ENCODE results near the gene NR1D1.

Gene NR1D1

DNA sequence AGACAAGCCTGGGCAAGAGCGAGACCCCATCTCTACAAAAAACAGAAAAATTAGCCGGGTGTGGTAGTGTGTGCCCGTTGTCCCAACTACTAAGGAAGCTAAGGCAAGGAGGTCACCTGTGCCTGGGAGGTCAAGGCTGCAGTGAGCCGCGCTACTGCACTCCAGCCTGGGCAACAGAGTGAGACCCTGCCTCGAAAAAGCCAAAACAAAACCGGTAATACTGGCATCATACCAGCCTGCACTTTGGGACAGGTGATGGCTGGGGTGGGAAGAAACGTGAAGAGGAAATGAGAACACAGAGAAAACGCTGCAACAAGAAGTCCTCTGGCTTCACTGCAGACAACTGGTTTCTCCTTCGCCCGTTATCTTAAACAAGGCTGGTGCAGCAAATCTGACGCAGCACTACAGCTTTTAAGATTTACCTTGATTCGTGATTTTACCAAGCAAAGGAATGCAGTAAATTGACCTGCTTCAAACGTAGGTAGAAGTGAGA is 39.2 kb upstream of the NR1D1 start:
- Histone ChIP-seq H3K36me3 (replicated peaks in 1 of 2; ENCODE audit: control insufficient read depth in 2 of 2, insufficient read depth in 2 of 2, low read length in 2 of 2) (peaks cover 21 to 67% of the 10 kb centered on the region in 2 donors), H2BK15ac (ENCODE audit: low read length) (peak overlapping the region; percentile 8), H3K79me1 (ENCODE audit: low read depth, low read length) (no peaks in the 10 kb centered on the region), H2BK12ac (ENCODE audit: low read length) (no peak overlapping the region), H3K18ac (ENCODE audit: low read length) (peak overlapping the region; percentile 63), H3K23ac (ENCODE audit: low read depth, low read length, poor library complexity) (no peak overlapping the region), H2AK5ac (ENCODE audit: low read depth, low read length) (no peak overlapping the region), H3K27ac (replicated peaks; ENCODE audit: low read length) (peak overlapping the region; percentile 77), H3K27me3 (ENCODE audit: control insufficient read depth in 3 of 3, insufficient read depth in 3 of 3, low read depth in 1 of 3, low read length in 3 of 3) (no peaks in the 10 kb centered on the region), H2AFZ (ENCODE audit: low read length) (peak overlapping the region; percentile 99), H4K91ac (ENCODE audit: low read depth, low read length, poor library complexity) (no peak overlapping the region), H3K9ac (ENCODE audit: low read depth, low read length, poor library complexity) (peak overlapping the region; percentile 80), H4K8ac (ENCODE audit: low read depth, low read length) (peak overlapping the region; percentile 88), H3K4ac (ENCODE audit: low read length) (peak overlapping the region; percentile 13), H3K4me1 (ENCODE audit: control insufficient read depth in 2 of 2, insufficient read depth in 1 of 2, low read depth in 1 of 2, low read length in 2 of 2) (peaks cover 4 to 12% of the 10 kb centered on the region in 2 donors), H2BK120ac (ENCODE audit: low read depth, low read length) (no peak overlapping the region), H3K4me3 (ENCODE audit: low read length in 2 of 2) (peak overlapping the region; percentile 74 to 78), H3K9me3 (replicated peaks in 1 of 2; ENCODE audit: control insufficient read depth in 2 of 2, insufficient read depth in 1 of 2, low read depth in 1 of 2, low read length in 2 of 2) (no peaks in the 10 kb centered on the region), H2BK5ac (ENCODE audit: low read length) (peak overlapping the region; percentile 9), H3K4me2 (ENCODE audit: insufficient read depth, low read length, poor library complexity, severe bottlenecking) (peak overlapping the region; percentile 68), H3K14ac (ENCODE audit: low read length) (no peak overlapping the region)
- DNase-seq (ENCODE audit: low spot score), result no peak
- WGBS, 2 donors (ENCODE audit: extremely low coverage in 2 of 2, insufficient read length in 2 of 2, insufficient replicate concordance in 1 of 2), result no CpG with 5 or more reads among the region's 14 CpGs

DNA sequence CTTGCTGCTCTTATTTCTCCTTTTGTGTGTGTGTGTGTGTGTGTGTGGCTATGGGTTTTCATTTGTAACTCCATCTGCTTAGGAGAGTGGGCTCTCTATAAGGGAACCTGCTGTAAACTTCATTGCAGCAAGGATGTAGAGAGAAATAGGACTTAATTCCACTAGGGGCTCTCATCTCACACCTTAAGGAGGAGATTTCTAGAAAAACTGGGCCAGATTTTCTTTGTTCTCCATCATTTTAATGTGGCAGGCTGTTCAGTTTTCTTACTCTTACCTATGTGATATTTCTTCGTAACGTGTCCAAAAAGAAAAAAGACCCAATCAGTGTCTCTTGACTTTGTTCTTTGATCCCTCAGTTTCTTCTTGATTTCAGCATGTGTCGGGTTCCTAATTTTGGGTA is 35.4 kb upstream of the NR1D1 start:
- Histone ChIP-seq H2BK5ac (ENCODE audit: low read length) (no peak overlapping the region), H2BK15ac (ENCODE audit: low read length) (no peak overlapping the region), H2AK5ac (ENCODE audit: low read depth, low read length) (no peak overlapping the region), H3K14ac (ENCODE audit: low read length) (no peak overlapping the region), H4K91ac (ENCODE audit: low read depth, low read length, poor library complexity) (no peak overlapping the region), H3K27me3 (ENCODE audit: control insufficient read depth in 3 of 3, insufficient read depth in 3 of 3, low read depth in 1 of 3, low read length in 3 of 3) (no peaks in the 10 kb centered on the region), H2BK12ac (ENCODE audit: low read length) (no peak overlapping the region), H3K79me1 (ENCODE audit: low read depth, low read length) (peaks cover 2% of the 10 kb centered on the region), H3K9ac (ENCODE audit: low read depth, low read length, poor library complexity) (no peak overlapping the region), H2BK120ac (ENCODE audit: low read depth, low read length) (no peak overlapping the region), H3K4ac (ENCODE audit: low read length) (no peak overlapping the region), H3K4me3 (ENCODE audit: low read length in 2 of 2) (no peak overlapping the region), H2AFZ (ENCODE audit: low read length) (no peak overlapping the region), H3K9me3 (replicated peaks in 1 of 2; ENCODE audit: control insufficient read depth in 2 of 2, insufficient read depth in 1 of 2, low read depth in 1 of 2, low read length in 2 of 2) (no peaks in the 10 kb centered on the region), H3K4me1 (ENCODE audit: control insufficient read depth in 2 of 2, insufficient read depth in 1 of 2, low read depth in 1 of 2, low read length in 2 of 2) (peaks cover 4% of the 10 kb centered on the region in 2 donors), H3K4me2 (ENCODE audit: insufficient read depth, low read length, poor library complexity, severe bottlenecking) (no peak overlapping the region), H3K23ac (ENCODE audit: low read depth, low read length, poor library complexity) (no peak overlapping the region), H3K27ac (replicated peaks; ENCODE audit: low read length) (no peak overlapping the region), H3K18ac (ENCODE audit: low read length) (no peak overlapping the region), H3K36me3 (replicated peaks in 1 of 2; ENCODE audit: control insufficient read depth in 2 of 2, insufficient read depth in 2 of 2, low read length in 2 of 2) (peaks cover 39 to 71% of the 10 kb centered on the region in 2 donors), H4K8ac (ENCODE audit: low read depth, low read length) (no peak overlapping the region)
- no CpG with 5 or more reads among the region's 3 CpGs for whole genome bisulfite sequencing, 2 donors (ENCODE audit: extremely low coverage in 2 of 2, insufficient read length in 2 of 2, insufficient replicate concordance in 1 of 2)
- no peak for DNase-seq (ENCODE audit: low spot score)

DNA sequence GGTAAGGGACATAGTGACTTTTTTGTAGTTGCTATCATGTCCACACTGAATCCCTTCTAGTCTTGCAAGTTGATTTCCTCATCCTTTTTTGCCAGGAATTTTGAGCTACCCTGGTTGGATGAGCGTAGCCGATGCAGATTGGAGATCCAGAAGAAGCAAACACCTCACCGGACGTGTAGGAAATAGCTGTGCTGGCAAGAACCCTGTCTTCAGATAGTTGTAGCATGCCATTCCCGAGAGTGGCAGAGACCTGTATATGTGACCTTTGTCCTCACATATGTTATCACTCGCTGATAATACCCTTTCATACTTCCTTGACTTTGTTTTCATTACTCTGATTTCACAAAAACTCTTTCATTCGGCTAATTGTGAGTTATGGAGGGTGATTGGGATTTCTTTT is 33.8 kb upstream of the NR1D1 start:
- Histone ChIP-seq H2BK5ac (ENCODE audit: low read length) (no peak overlapping the region), H3K4me3 (ENCODE audit: low read length in 2 of 2) (no peak overlapping the region), H3K4me2 (ENCODE audit: insufficient read depth, low read length, poor library complexity, severe bottlenecking) (no peak overlapping the region), H3K14ac (ENCODE audit: low read length) (no peak overlapping the region), H2BK12ac (ENCODE audit: low read length) (no peak overlapping the region), H3K4ac (ENCODE audit: low read length) (no peak overlapping the region), H3K23ac (ENCODE audit: low read depth, low read length, poor library complexity) (no peak overlapping the region), H3K9ac (ENCODE audit: low read depth, low read length, poor library complexity) (no peak overlapping the region), H4K91ac (ENCODE audit: low read depth, low read length, poor library complexity) (no peak overlapping the region), H3K36me3 (replicated peaks in 1 of 2; ENCODE audit: control insufficient read depth in 2 of 2, insufficient read depth in 2 of 2, low read length in 2 of 2) (peaks cover 50 to 87% of the 10 kb centered on the region in 2 donors), H3K27ac (replicated peaks; ENCODE audit: low read length) (no peak overlapping the region), H2AK5ac (ENCODE audit: low read depth, low read length) (no peak overlapping the region), H2BK120ac (ENCODE audit: low read depth, low read length) (no peak overlapping the region), H3K79me1 (ENCODE audit: low read depth, low read length) (peaks cover 2% of the 10 kb centered on the region), H2BK15ac (ENCODE audit: low read length) (no peak overlapping the region), H3K27me3 (ENCODE audit: control insufficient read depth in 3 of 3, insufficient read depth in 3 of 3, low read depth in 1 of 3, low read length in 3 of 3) (no peaks in the 10 kb centered on the region), H3K4me1 (ENCODE audit: control insufficient read depth in 2 of 2, insufficient read depth in 1 of 2, low read depth in 1 of 2, low read length in 2 of 2) (no peaks in the 10 kb centered on the region), H2AFZ (ENCODE audit: low read length) (no peak overlapping the region), H3K18ac (ENCODE audit: low read length) (no peak overlapping the region), H4K8ac (ENCODE audit: low read depth, low read length) (no peak overlapping the region), H3K9me3 (replicated peaks in 1 of 2; ENCODE audit: control insufficient read depth in 2 of 2, insufficient read depth in 1 of 2, low read depth in 1 of 2, low read length in 2 of 2) (no peaks in the 10 kb centered on the region)
- WGBS, 2 donors (ENCODE audit: extremely low coverage in 2 of 2, insufficient read length in 2 of 2, insufficient replicate concordance in 1 of 2), result no CpG with 5 or more reads among the region's 7 CpGs
- no peak for DNase-seq (ENCODE audit: low spot score)

DNA sequence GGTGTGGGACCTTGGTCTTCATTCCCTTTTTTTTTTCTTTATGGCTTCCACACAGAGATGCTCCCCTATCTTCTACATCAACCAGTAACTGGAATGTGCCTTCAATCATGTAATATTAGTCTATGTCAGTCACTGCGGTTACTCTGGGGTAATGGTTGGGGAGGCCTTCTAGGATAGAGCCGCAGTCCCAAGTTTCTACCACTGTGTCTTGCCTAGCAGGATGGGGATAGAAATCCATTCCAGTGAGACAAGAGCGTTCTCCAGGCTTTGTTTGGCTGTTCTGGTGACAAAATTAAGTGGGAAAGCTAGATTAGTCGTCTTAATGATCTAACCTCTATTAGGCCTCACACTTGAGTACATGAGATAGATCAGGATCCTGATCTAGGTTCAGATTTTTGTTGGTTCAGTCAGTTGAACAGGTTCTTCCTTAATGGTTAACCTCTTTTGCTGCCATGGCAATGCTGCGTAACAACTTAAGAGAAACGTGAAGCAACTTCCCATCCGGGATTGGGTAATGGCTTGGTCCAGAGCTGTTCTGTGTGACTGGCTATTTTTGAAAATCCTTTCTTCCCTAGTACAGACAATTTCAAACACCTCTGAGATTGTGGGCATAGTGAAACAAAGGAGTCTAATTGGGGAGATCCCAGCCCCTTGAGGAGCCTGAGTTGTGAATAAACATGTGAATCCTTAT is 30.1 kb upstream of the NR1D1 start:
- WGBS, 2 donors (ENCODE audit: extremely low coverage in 2 of 2, insufficient read length in 2 of 2, insufficient replicate concordance in 1 of 2), result no CpG with 5 or more reads among the region's 7 CpGs
- no peak for DNase-seq (ENCODE audit: low spot score)
- Histone ChIP-seq H3K4me3 (ENCODE audit: low read length in 2 of 2) (no peak overlapping the region), H3K18ac (ENCODE audit: low read length) (no peak overlapping the region), H3K4ac (ENCODE audit: low read length) (no peak overlapping the region), H3K27ac (replicated peaks; ENCODE audit: low read length) (no peak overlapping the region), H3K23ac (ENCODE audit: low read depth, low read length, poor library complexity) (no peak overlapping the region), H3K36me3 (replicated peaks in 1 of 2; ENCODE audit: control insufficient read depth in 2 of 2, insufficient read depth in 2 of 2, low read length in 2 of 2) (peaks cover 52 to 98% of the 10 kb centered on the region in 2 donors), H2BK15ac (ENCODE audit: low read length) (no peak overlapping the region), H2BK12ac (ENCODE audit: low read length) (no peak overlapping the region), H3K4me1 (ENCODE audit: control insufficient read depth in 2 of 2, insufficient read depth in 1 of 2, low read depth in 1 of 2, low read length in 2 of 2) (no peaks in the 10 kb centered on the region), H2AFZ (ENCODE audit: low read length) (no peak overlapping the region), H2BK5ac (ENCODE audit: low read length) (no peak overlapping the region), H2AK5ac (ENCODE audit: low read depth, low read length) (no peak overlapping the region), H3K4me2 (ENCODE audit: insufficient read depth, low read length, poor library complexity, severe bottlenecking) (no peak overlapping the region), H2BK120ac (ENCODE audit: low read depth, low read length) (no peak overlapping the region), H3K9me3 (replicated peaks in 1 of 2; ENCODE audit: control insufficient read depth in 2 of 2, insufficient read depth in 1 of 2, low read depth in 1 of 2, low read length in 2 of 2) (no peaks in the 10 kb centered on the region), H4K8ac (ENCODE audit: low read depth, low read length) (no peak overlapping the region), H4K91ac (ENCODE audit: low read depth, low read length, poor library complexity) (no peak overlapping the region), H3K79me1 (ENCODE audit: low read depth, low read length) (peaks cover 2% of the 10 kb centered on the region), H3K9ac (ENCODE audit: low read depth, low read length, poor library complexity) (no peak overlapping the region), H3K27me3 (ENCODE audit: control insufficient read depth in 3 of 3, insufficient read depth in 3 of 3, low read depth in 1 of 3, low read length in 3 of 3) (no peaks in the 10 kb centered on the region), H3K14ac (ENCODE audit: low read length) (no peak overlapping the region)
